A549 (cell line): ENCODE results near the gene TIMMDC1. TPM values are rescaled to one million over a fixed set of nuclear protein-coding genes. Genes with fewer than 3 reads are reported as not detected.

Experiments used
- ATAC-seq, 2 experiments: fragments of 200-7000 bp in 1 of 2; fragments of >200 bp in 1 of 2; cut with Nextera tagmentation in 1 of 2; cut with Tn5 transposase in 1 of 2; 3 replicates each; pipeline versions ENCODE4 v1.8.0 to v1.9.1; 2018 to 2020; ENCODE audit warnings: mild to moderate bottlenecking in 1 of 2, moderate library complexity in 1 of 2
- CTCF ChIA-PET: fragments of 300-600 bp; sonication (Branson Sonifier 250); formaldehyde crosslinking; extraction: SDS; loops from one replicate; lab custom pipeline; 2021; ENCODE audit warnings: antibody characterized with exemption, inconsistent platforms; lab: Yijun Ruan, JAX
- POLR2A ChIA-PET: fragments of 350-600 bp; formaldehyde crosslinking; extraction: SDS; loops from one replicate; lab custom pipeline; 2021; ENCODE audit warnings: antibody characterized with exemption, inconsistent platforms; lab: Yijun Ruan, JAX
- DNase-seq, 2 experiments: peaks; one replicate each; pipeline versions ENCODE4 v3.0.0 to v3.0.0-alpha.2; 2011 to 2016; ENCODE audit warnings: low read depth in 1 of 2, low spot score in 1 of 2
- FAIRE-seq: peaks from 2 replicates; lab custom pipeline; 2011; peaks lifted over from hg19 to GRCh38; lab: Jason Lieb, UNC
- H3K27ac ChIP-seq, 2 experiments: fragments of >200 bp; sonication (Bioruptor Twin); formaldehyde crosslinking; 3 replicates each; pipeline ENCODE4 v1.5.1; 2016 to 2017
- H3K4me1 ChIP-seq: fragments of >200 bp; sonication (Bioruptor Twin); formaldehyde crosslinking; 3 replicates; pipeline ENCODE4 v1.6.1; 2016
- H3K4me2 ChIP-seq: fragments of >200 bp; sonication (Bioruptor Twin); formaldehyde crosslinking; 3 replicates; pipeline ENCODE4 v1.6.1; 2016
- H3K4me3 ChIP-seq: fragments of >200 bp; sonication (Bioruptor Twin); formaldehyde crosslinking; 3 replicates; pipeline ENCODE4 v1.5.1; 2016
- H3K9me3 ChIP-seq: fragments of >200 bp; sonication (Bioruptor Twin); formaldehyde crosslinking; 3 replicates; pipeline ENCODE4 v1.6.1; 2016
- ATOH8 ChIP-seq: fragments of 250-450 bp; sonication (Bioruptor Pico); IDR thresholded peaks from 2 replicates; pipeline ENCODE4 v1.5.0; 2020; ENCODE audit warnings: low read depth, mild to moderate bottlenecking, moderate library complexity
- BCL3 ChIP-seq: fragments of >200 bp; sonication (Bioruptor Twin); formaldehyde crosslinking; IDR thresholded peaks from 3 replicates; pipeline ENCODE4 v1.6.1; 2016
- CBX2 ChIP-seq: fragments of 200-600 bp; sonication (generic); IDR thresholded peaks from 2 replicates; pipeline ENCODE4 v1.6.1; 2016; ENCODE audit warnings: low read depth, mild to moderate bottlenecking, borderline replicate concordance
- CBX8 ChIP-seq: fragments of 200-600 bp; sonication (generic); IDR thresholded peaks from 2 replicates; pipeline ENCODE4 v1.6.1; 2016
- CHD2 ChIP-seq: fragments of 150-350 bp; IDR thresholded peaks from 2 replicates; pipeline ENCODE4 v1.6.1; 2014; ENCODE audit warnings: low read length; ENCODE audit not compliant: partially characterized antibody
- EHF ChIP-seq: fragments of 250-450 bp; sonication (Bioruptor Pico); IDR thresholded peaks from 2 replicates; pipeline ENCODE4 v1.5.0; 2020; ENCODE audit warnings: mild to moderate bottlenecking
- EHMT2 ChIP-seq: fragments of 200-600 bp; sonication (generic); IDR thresholded peaks from 2 replicates; pipeline ENCODE4 v1.6.1; 2016; ENCODE audit warnings: antibody characterized with exemption, low read depth, mild to moderate bottlenecking, moderate library complexity
- ESRRA ChIP-seq: fragments of 150-350 bp; IDR thresholded peaks from 2 replicates; pipeline ENCODE4 v1.6.1; 2014; ENCODE audit warnings: mild to moderate bottlenecking, low read length, borderline replicate concordance
- FOSL2 ChIP-seq, 2 experiments: fragments of 450-650 bp in 1 of 2; fragments of >200 bp in 1 of 2; sonication (Bioruptor Twin) in 1 of 2; formaldehyde crosslinking; IDR thresholded peaks; 2 replicates each; pipeline versions ENCODE4 v1.5.0 to v1.6.1; 2016 to 2020; ENCODE audit warnings: mild to moderate bottlenecking in 1 of 2, moderate library complexity in 1 of 2
- GATA3 ChIP-seq: IDR thresholded peaks from 2 replicates; pipeline ENCODE4 v1.6.1; 2012; ENCODE audit warnings: borderline replicate concordance
- HDAC2 ChIP-seq: fragments of 200-600 bp; sonication (generic); IDR thresholded peaks from 2 replicates; pipeline ENCODE4 v1.6.1; 2016
- HES2 ChIP-seq: fragments of >200 bp; sonication (Bioruptor Twin); formaldehyde crosslinking; IDR thresholded peaks from 2 replicates; pipeline ENCODE4 v1.6.1; 2016
- HMGXB4 ChIP-seq: fragments of 250-450 bp; sonication (Bioruptor Pico); IDR thresholded peaks from 2 replicates; pipeline ENCODE4 v1.5.0; 2021; ENCODE audit warnings: mild to moderate bottlenecking, moderate library complexity, borderline replicate concordance
- HOXB5 ChIP-seq: fragments of 250-450 bp; sonication (Bioruptor Pico); IDR thresholded peaks from 2 replicates; pipeline ENCODE4 v1.5.0; 2020; ENCODE audit warnings: mild to moderate bottlenecking, moderate library complexity
- JUN ChIP-seq, 2 experiments: fragments of >200 bp; sonication (Bioruptor Twin); formaldehyde crosslinking; IDR thresholded peaks; 2 replicates in 1 of 2; 3 replicates in 1 of 2; pipeline ENCODE4 v1.6.1; 2016 to 2017
- KDM5A ChIP-seq: fragments of 200-600 bp; sonication (generic); IDR thresholded peaks from 2 replicates; pipeline ENCODE4 v1.6.1; 2016; ENCODE audit warnings: antibody characterized with exemption, mild to moderate bottlenecking
- MAX ChIP-seq: IDR thresholded peaks from 2 replicates; pipeline ENCODE4 v1.6.1; 2012
- MAZ ChIP-seq: fragments of 150-350 bp; IDR thresholded peaks from 2 replicates; pipeline ENCODE4 v1.6.1; 2014; ENCODE audit warnings: antibody characterized with exemption, low read depth, low read length, borderline replicate concordance
- MYC ChIP-seq: IDR thresholded peaks from 2 replicates; pipeline ENCODE4 v1.6.1; 2012; ENCODE audit warnings: mild to moderate bottlenecking, inconsistent platforms, low read length, improper control_type of control experiment, borderline replicate concordance
- NFE2L2 ChIP-seq: fragments of 150-350 bp; conservative IDR thresholded peaks from 2 replicates; pipeline ENCODE4 v1.6.1; 2014; ENCODE audit warnings: low read length
- NPAS2 ChIP-seq: fragments of 250-450 bp; sonication (Bioruptor Pico); IDR thresholded peaks from 2 replicates; pipeline ENCODE4 v1.8.0; 2022; ENCODE audit warnings: mild to moderate bottlenecking, moderate library complexity, borderline replicate concordance
- NR3C1 ChIP-seq: fragments of >200 bp; sonication (Bioruptor Twin); formaldehyde crosslinking; IDR thresholded peaks from 3 replicates; pipeline ENCODE4 v1.6.1; 2017
- PHF8 ChIP-seq: fragments of 200-600 bp; sonication (generic); IDR thresholded peaks from 2 replicates; pipeline ENCODE4 v1.6.1; 2016; ENCODE audit warnings: low read depth, mild to moderate bottlenecking, antibody characterized with exemption, moderate library complexity, borderline replicate concordance
- POLR2A ChIP-seq: IDR thresholded peaks from 2 replicates; pipeline ENCODE4 v1.6.1; 2012; ENCODE audit warnings: mild to moderate bottlenecking, low read length
- RFX5 ChIP-seq: fragments of 450-650 bp; IDR thresholded peaks from 2 replicates; pipeline ENCODE4 v1.7.1; 2014; ENCODE audit warnings: antibody characterized with exemption, mild to moderate bottlenecking, moderate library complexity
- ZFP36 ChIP-seq: fragments of 450-650 bp; IDR thresholded peaks from 2 replicates; pipeline ENCODE4 v1.6.1; 2014; ENCODE audit warnings: borderline replicate concordance; ENCODE audit not compliant: partially characterized antibody
- ZSCAN20 ChIP-seq: fragments of 250-450 bp; sonication (Bioruptor Pico); IDR thresholded peaks from 2 replicates; pipeline ENCODE4 v1.8.0; 2022; ENCODE audit warnings: mild to moderate bottlenecking, moderate library complexity
- WGBS: methylation state at CpG from one replicate; pipeline ENCODE4 v1.1.6; 2017; ENCODE audit errors: missing lambda C conversion rate; 5-methylcytosine and 5-hydroxymethylcytosine counted together
- polyA minus RNA-seq: library from RNA; depleted of rRNA, polyadenylated mRNA; stranded (reverse); fragments of >200 nt; gene quantifications from 2 replicates; pipeline ENCODE4 v1.2.3, GENCODE V29; 2011; rRNA and poly(A)+ RNA removed
- polyA plus RNA-seq, 4 experiments: library from polyadenylated mRNA; depleted of rRNA in 3 of 4; stranded (reverse); fragments of >200 nt; fragmentation: RNase III in 1 of 4; extraction: RNeasy Plus Mini Kit Qiagen cat#74134 plus additional on column Dnase treatment in 1 of 4; gene quantifications; 2 replicates in 3 of 4; 3 replicates in 1 of 4; pipeline ENCODE4 v1.2.3, GENCODE V29; 2011 to 2017

Gene TIMMDC1
- polyA plus RNA-seq (2011; rRNA removed) (127 and 135 TPM in 2 replicates), polyA plus RNA-seq (2017; fragmentation: RNase III; extraction: RNeasy Plus Mini Kit Qiagen cat#74134 plus additional on column Dnase treatment) (89.8 to 97.0 TPM (median 90.1 TPM) in 3 replicates), polyA minus RNA-seq (46.1 and 56.5 TPM in 2 replicates)
- polyA plus RNA-seq (2012; cell fraction: cytosol; rRNA removed): 67.5 and 82.0 TPM in 2 replicates
- 66.7 and 72.4 TPM in 2 replicates for polyA plus RNA-seq (2012; cell fraction: nucleus; rRNA removed)

GRCh38 chr3:119498186-119499011, at the start of gene TIMMDC1:
TSS of gene TIMMDC1 (plus strand) at chr3:119498547. CDS start at chr3:119498734, 187 bp downstream.
- H3K9me3 ChIP-seq: no peaks in the 10 kb centered on the region
- TF ChIP-seq NFE2L2 (no peak), RFX5 (no peak), ESRRA (no peak), KDM5A (peak; percentile 44; the same call in 1 of the 2 replicates), BCL3 (peak; percentile 80; the same call in 1 of the 3 replicates), POLR2A (peak; percentile 82), JUN (IDR thresholded peaks at IDR 0.05) (peak; percentile 87 to 93; a peak in 4 of 5 replicates), MAZ (0 out of 2 replicates have a peak, but pooled peaks have one; percentile 71), HDAC2 (no peak), FOSL2 (IDR thresholded peaks at IDR 0.05) (no peak), FOSL2 (CRISPR knock-in tag; IDR thresholded peaks at IDR 0.05) (peak; percentile 27; the same call in 1 of the 2 replicates), MAX (peak; percentile 92), PHF8 (peak; percentile 72; the same call in 1 of the 2 replicates), EHMT2 (no peak), MYC (peak; percentile 82)
- WGBS: 2% methylated on average over 44 of the region's 58 CpGs
- peak within 1 kb of the TSS; percentile 79 for H3K4me3 ChIP-seq
- ATAC-seq (peak; percentile 99), FAIRE-seq (peak; percentile 32), DNase-seq (peak; percentile 96 to 98)
- peaks cover 25% of the 10 kb centered on the region for H3K4me1 ChIP-seq
- H3K27ac ChIP-seq: peak within 1 kb of the TSS; percentile 88 to 93
- peak within 1 kb of the TSS; percentile 89 for H3K4me2 ChIP-seq
- ChIA-PET CTCF (interaction anchor here (1.8 to 2.1 kb wide), 2 partner anchors 29 to 34 kb away, joined by 4 to 10 read pairs; partner anchors contain the start of gene TMEM39A), POLR2A (interaction anchor here (0.6 to 2.8 kb wide), 24 partner anchors 9 to 598 kb away, joined by 3 to 50 read pairs (median 4); partner anchors contain the start of genes ARHGAP31, B4GALT4, COX17 and POGLUT1)

GRCh38 chr3:119453822-119454221, 44.5 kb upstream of the TIMMDC1 start:
- 55% methylated on average over 1 of the region's 1 CpG for WGBS
- ATAC-seq (no peak), FAIRE-seq (no peak), DNase-seq (no peak)
- no peaks in the 10 kb centered on the region for H3K9me3 ChIP-seq
- no peak overlapping the region for H3K4me3 ChIP-seq
- H3K27ac ChIP-seq: no peak overlapping the region
- H3K4me2 ChIP-seq: no peak overlapping the region
- TF ChIP-seq MYC (no peak), ATOH8 (CRISPR knock-in tag) (no peak), RFX5 (no peak), NPAS2 (no peak), NR3C1 (no peak), CBX2 (no peak), HES2 (no peak), ESRRA (no peak)
- POLR2A ChIA-PET: interaction anchor here (1.1 kb wide), 1 partner anchor 10 kb away, joined by 5 read pairs; the partner anchor contains the start of gene TMEM39A
- no peaks in the 10 kb centered on the region for H3K4me1 ChIP-seq
- CTCF ChIA-PET: interaction anchor here (1.5 kb wide), 1 partner anchor 8 kb away, joined by 3 read pairs; no protein-coding TSS in a partner anchor

- Histone ChIP-seq H3K4me3 (no peak overlapping the region), H3K4me1 (peaks cover under 1% of the 10 kb centered on the region; the same call in 1 of the 3 replicates), H3K27ac (no peak overlapping the region), H3K4me2 (no peak overlapping the region), H3K9me3 (no peaks in the 10 kb centered on the region)
- CTCF ChIA-PET: no interaction called here
- no peak for FAIRE-seq
- ATAC-seq: no peak
- no peak for DNase-seq
- 87% methylated on average over 1 of the region's 1 CpG for WGBS
- POLR2A ChIA-PET: no interaction called here
- TF ChIP-seq CBX8 (no peak), EHF (CRISPR knock-in tag) (no peak), CHD2 (no peak), ZSCAN20 (CRISPR knock-in tag) (no peak), ZFP36 (no peak), HMGXB4 (CRISPR knock-in tag) (no peak), RFX5 (no peak), GATA3 (no peak), HOXB5 (CRISPR knock-in tag) (no peak), EHMT2 (no peak)
These were observed 41.9 kb upstream of the TIMMDC1 start for GRCh38 chr3:119456469-119456868.
